GM18519 (cell line): ENCODE measurements around the gene NFYC.

ENCODE experiments used
- ATAC-seq: cut with Tn5 transposase; IDR thresholded peaks from one replicate; pipeline ENCODE4 v1.9.1; 2021; ENCODE audit warnings: mild to moderate bottlenecking, moderate library complexity; ENCODE audit not compliant: unreplicated experiment, low FRiP score

NFYC gene

DNA sequence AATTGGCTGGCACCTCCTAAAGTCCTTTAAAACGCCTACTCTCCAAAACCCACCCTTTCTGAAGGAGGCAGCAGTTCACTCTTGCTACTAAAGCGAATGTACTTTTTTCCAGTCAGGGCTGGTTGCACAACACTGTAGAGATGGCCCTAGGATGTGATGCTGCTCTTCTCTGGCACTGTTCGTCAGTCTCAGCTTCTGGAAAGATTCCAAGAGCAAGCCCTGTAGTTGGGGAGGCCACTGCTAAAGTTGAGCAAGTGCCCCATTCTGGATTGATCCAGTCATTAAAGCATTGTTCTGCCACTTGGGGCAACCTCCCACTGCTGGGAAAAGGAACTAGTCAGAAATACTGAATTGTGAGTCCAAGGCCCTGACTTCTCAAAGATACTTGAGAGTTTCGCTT, 63.6 kb downstream of the NFYC start:
- ATAC-seq: no peak

DNA sequence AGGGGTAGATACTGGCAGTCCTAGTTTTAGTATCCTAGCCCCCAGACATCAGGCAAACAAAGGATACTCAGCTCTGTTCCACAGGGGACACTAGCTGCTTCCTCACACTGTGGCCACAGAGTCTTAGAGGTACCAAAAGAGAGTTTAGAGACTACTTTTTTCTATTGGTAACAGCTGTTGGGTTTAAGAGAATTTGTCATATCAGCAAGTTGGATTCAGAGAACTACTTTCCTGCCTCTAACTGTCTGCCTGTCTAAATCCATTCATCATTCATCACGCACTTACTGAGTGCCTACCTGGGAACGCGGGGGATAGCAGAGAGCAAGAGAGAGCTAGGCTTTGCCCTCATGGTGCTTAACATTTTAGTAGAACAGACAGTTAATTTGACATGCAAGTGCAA, 65.0 kb downstream of the NFYC start:
- ATAC-seq: no peak

DNA sequence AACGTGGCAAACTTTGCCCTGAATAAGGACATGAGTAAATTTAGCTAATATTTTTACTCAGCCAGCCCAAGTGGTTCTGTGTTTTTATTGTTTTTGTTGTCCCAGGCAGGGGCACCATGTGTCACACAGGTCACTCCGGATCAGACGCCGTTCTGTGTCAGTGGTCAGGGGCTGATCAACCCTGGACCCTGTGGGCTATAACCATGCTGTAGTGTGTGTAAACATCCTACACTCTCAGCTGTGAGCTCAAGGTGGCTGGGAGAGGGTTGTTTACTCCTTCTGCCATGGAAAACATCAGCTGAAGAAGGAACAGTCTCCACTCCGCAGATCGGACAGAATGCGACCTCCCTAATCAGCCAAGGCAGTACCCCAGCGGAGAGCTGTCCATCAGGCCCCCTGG, 65.6 kb downstream of the NFYC start:
- ATAC-seq: no peak

DNA sequence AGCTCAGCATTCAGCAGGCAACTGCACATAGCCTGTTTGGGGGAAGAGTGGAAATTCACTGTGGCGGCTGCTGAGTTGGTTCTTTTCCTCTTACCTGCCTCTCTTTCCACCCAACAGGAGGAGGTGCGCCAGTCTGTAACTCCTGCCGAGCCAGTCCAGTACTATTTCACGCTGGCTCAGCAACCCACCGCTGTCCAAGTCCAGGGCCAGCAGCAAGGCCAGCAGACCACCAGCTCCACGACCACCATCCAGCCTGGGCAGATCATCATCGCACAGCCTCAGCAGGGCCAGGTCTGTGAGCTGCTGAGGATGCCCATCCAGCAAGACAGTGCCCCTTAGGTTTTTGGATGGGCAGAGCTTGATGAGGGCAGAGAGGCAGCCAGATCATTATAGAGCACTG, 66.5 kb downstream of the NFYC start:
- no peak for ATAC-seq

DNA sequence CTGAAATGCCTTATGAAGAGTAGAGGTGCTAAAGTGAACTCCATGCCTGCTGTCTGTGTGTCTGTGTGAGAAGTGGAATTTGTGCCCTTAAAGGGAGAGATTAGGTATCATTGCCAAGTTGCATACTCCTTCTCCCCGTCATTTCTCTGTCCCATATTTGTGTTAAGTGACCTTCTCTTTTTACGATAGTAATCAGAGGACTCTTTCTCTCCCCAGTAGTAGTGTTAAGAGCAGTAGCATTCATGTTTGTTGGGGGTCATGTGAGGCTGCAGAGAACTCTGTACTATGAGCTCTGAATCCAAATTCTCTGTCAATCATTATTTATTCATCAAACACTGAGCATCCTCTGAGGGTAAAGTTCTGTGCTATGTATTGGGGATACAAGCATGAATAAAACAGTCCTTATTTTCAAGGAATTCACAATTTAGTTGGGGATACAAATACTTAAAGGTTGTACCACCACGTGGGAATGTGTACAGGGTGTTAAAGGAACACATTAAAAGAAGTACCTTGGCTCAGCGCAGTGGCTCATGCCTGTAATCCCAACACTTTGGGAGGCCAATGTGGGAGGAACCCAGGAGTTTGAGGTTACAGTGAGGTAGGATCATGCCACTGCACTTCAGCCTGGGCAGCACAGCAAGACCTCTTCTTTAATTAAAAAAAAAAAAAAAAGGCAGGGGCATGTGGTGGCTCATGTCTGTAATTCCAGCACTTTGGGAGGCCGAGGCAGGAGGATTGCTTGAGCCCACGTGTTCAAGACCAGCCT, 67.3 kb downstream of the NFYC start:
- no peak for ATAC-seq

DNA sequence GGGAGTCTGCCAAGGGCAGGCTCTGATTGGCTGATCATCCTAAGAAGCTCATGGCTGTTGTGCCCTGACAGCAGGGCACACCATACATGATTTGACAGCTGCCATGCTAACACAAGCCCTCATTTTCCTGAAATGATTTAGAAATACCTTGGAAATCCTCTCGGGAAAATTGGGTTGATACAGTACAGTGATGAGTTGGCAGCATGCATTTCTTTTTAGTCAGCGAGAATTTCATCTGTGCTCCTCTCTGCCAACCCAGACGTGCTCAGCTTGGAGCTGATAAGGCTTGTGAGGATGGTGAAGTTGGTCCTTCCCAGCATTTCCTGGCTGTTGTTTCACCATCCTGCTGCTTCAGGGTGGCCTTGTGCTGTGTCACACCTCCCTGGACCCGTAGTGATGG, 69.5 kb downstream of the NFYC start:
- no peak for ATAC-seq

DNA sequence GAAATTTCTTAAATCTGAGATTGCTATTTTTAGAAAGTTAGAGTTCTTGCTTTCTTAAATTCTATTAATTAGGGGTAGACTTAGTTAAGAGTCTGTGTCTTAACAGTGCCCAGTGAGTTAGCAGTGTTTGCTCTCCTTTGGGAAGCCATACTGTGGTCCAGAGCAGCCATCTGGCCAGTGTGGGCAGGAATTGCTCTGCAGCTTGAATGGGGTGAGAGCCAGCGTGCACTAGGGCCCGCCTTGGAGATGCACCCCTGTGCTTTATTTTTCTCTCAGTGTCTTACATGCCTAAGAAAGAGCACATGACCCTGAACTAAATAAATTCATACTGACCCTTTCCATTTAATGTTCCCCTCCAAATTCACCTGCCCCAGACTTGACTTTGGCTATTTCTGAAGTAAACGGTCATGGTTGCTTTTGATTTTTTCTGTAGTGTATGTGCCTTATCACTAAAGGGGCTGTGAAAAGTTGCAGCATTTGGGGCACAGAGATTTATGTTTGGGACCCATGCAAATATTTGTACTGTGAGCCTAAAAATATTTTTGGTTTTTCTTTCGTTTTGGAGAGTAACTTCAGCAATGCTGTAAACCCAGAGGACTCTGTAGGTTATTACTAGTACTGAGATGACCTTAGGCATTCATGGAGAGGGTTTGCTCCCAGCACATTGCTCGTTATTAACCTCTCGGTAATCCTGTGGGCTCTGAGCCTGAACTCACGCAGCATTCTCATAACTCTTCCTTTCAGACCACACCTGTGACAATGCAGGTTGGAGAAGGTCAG, 70.8 kb downstream of the NFYC start:
- no peak for ATAC-seq

DNA sequence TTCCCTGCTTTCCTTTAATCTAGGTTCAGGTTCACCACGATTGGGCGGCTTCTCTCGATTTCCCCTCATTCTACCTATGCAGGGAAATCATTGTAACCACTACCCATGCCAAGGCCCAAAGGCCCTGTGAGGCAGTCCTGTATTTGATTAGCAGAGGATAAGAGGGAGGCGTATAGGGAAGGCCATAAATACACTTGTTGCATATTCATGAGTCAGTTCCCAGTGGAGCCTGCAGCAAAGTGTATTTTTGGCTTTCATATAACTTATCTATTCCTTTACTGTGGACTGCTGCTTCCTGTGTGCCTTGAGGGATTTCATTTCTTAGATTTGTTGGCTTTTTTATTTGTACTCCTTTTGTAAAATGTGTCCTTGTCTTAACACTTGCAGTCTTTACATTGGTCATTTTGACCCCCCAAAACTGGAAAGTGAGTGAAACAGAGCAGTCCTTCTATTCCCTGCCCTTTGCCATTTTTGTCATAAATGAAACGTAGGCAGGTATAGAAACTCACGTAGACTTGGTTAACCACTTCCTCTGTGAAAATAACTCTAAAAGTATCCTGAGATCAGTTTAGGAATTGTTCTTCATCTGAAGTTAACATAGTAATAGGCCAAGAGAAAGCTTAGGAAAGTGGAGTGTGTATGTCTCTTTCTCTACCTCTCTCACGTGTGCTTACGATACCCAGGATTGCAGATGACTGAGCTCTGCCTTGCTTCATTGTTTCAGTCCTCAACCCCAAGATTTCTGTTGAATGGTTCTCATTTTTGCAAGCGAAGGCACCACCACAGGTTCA, 72.4 kb downstream of the NFYC start:
- no peak for ATAC-seq

DNA sequence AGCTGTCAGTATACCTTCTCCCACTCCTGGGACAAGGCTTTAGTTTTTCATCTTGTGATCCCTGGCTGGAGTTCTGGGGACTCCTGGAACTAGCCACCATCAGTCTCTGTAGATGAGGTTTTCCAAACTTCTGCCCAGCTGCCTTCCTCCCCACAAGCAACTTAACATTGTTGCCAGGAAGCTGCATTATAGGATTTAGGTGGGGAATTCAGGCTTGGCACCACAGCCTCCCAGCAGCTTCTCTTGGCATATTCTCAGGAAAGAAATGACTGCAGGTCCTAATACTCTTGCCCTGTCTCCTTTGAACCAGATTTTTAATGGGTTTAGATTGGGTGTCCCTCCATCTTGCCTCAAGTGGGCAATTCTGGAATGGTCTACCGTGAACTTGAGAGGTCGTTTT, 73.5 kb downstream of the NFYC start:
- no peak for ATAC-seq

DNA sequence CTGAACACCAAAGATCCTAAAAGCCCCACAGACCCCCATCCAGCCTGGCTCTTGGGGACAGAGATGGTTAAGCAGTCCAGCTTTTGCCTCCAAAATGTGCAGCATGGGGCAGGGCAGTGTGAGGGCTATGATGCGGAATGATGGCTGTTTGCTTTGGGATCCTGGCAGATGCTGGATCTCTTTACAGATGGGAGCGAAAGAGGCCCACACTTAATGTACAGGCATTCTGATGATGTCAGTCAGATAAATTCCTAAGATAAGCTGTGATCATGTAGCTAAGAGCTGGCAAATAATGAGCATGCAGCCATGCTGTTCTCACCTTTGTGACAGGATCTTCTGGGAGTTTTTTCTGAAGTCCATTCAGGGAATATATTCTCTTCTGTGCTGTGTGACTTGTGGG, 74.5 kb downstream of the NFYC start:
- no peak for ATAC-seq

DNA sequence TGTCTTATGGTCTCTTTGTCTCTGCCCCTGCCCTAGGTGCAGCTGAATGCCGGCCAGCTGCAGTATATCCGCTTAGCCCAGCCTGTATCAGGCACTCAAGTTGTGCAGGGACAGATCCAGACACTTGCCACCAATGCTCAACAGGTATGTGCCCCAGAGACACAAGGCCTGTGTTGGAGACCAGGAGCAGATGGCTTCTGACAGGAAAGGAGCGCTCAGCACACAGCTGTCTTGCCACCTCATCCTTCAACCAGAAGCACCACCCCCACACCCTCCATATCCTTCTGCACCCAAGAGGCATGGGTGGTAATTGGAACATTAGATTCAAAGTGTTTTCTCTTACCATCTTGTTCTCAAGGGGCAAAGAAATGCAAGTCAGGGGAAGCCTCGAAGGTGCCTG, 75.1 kb downstream of the NFYC start:
- no peak for ATAC-seq

DNA sequence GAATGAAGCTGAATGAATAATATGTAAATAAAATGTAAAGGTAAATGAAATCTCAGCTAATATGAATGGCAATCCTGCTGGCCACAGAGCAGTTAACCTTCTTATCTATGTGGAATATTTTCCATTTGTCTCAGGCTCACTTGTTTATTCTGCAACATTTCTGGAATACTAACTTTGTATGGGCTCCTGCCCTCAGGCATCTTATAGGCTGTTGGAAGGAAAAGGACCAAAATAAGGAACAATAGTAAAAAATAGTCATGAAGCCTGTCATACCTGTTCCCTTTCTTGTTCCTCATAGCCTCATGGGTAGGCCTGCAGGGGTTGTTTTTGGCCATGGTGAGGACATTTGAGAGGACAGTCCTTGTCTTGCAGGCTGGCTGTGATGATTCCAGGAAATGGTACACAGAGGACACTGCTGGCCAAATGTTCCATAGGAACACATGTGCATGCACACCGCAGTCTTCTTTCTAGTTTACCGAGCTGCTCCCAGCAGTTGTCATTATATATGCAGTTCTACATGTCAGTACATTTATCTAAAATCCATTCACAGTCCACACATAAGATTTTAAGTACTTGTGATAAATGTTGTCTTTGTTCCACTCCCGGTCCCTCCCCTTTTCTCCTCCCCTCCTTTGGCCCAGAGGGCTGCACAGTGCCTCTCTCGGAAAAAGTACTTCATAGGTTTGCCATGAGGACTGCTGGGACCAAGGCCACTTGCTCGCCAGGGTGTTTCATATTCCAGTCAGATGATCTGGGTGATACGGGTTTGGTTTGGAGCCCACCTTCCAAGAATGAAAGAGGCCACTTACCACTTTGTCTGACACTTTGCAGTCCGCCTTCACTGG, 76.9 kb downstream of the NFYC start:
- no peak for ATAC-seq

DNA sequence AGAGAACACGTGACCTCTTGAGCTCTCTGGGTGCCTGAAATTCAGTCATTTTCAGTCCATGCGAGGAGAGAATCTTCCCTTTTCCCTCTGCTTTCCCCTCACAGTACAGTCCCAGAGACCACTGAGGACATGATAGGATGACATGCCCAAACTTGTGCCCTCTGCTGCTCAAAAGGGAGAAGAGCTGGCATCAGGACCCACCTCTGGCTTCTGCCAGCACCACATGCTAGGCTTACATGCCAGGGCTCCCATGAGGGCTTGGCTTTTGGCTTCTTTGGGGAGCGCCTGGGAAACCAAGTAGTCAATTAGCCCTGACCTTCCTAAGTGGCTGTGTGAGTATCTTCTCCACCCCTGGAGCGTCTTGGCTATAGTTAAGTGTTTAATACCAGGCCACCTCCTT, 78.3 kb downstream of the NFYC start:
- ATAC-seq: no peak

DNA sequence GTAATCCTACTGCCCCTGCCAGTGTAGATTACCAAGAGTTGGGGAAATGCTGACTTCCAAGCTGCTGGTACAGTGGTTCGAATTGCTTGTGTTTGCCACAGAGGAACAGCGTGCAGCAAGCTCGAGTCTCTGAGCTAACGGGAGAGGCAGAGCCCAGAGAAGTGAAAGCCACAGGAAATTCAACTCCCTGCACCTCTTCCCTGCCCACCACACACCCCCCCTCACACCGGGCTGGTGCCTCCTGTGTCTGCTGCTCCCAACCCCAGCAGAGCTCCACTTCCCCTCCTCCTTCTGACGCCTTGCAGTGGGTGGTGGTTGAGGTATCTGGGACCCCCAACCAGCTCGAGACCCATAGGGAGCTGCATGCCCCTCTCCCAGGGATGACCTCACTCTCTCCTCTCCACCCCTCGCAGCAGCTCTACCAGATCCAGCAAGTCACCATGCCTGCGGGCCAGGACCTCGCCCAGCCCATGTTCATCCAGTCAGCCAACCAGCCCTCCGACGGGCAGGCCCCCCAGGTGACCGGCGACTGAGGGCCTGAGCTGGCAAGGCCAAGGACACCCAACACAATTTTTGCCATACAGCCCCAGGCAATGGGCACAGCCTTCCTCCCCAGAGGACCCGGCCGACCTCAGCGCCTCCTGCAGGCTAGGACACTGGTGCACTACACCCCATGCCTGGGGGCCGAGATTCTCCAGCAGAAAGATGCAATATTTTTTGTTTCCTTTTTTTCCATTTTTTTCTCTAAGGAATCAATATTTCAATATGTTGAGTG, 79.0 kb downstream of the NFYC start:
- ATAC-seq: no peak

DNA sequence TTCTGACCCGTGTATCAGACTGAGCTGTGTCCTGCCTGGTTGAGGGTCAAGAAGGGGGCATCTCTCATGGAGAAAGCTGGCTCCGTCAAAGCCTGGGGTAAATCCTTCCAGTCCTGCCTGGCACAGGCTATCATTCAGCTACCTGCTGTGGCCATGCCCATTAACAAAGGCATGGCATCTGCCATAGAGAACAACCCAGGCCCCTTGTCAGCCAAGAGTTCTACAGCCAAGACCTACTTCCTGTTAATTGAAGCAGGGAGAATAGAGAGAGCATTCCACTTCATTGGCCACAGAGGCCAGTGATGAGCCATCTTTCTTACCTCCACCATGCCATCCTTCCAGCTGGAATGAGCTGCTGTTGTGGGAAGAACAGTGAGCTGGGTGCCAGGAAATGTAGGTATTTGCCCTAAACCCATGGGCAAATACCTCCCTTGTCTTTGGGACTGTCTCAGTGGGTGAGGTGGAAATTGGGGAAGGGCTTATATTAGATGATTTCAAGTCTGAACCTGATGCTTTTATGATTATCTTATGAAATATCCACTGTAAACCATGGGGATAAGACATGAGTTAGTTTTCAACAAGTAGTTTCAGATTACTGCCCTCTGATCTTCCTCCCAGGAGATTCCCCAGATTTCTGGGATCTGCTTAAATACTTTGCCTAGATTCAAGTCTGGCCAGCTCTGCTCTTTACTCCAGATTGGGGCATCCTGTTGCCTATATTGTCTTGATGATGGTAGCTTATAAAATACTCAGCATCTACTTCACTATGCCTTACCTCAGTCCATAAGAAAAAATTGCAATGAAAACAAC, 80.8 kb downstream of the NFYC start:
- no peak for ATAC-seq

DNA sequence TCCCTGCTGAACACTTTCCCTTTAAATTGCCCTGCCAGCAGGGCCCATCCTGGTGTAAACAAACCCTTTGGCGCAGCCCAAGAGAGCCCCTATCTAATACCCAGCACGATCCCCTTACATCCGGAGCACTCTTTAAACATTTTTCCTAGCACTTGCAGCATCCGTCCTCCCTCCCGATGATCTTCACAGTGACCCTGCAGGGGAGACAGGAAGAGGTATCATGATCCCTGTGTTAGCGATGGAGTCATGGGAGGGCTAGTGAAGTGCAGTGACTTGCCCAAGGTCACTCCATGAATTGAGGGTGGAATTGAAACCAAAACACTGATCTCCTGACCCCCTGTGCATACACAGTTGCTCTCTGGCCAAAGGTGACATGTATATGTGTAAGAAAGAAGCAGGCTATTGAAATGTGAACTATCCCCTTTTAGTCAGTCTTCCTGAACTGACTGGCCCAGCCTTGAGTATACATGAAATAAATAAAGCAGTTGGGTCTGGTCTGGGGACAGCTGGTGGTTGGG, 82.3 kb downstream of the NFYC start:
- ATAC-seq: no peak

DNA sequence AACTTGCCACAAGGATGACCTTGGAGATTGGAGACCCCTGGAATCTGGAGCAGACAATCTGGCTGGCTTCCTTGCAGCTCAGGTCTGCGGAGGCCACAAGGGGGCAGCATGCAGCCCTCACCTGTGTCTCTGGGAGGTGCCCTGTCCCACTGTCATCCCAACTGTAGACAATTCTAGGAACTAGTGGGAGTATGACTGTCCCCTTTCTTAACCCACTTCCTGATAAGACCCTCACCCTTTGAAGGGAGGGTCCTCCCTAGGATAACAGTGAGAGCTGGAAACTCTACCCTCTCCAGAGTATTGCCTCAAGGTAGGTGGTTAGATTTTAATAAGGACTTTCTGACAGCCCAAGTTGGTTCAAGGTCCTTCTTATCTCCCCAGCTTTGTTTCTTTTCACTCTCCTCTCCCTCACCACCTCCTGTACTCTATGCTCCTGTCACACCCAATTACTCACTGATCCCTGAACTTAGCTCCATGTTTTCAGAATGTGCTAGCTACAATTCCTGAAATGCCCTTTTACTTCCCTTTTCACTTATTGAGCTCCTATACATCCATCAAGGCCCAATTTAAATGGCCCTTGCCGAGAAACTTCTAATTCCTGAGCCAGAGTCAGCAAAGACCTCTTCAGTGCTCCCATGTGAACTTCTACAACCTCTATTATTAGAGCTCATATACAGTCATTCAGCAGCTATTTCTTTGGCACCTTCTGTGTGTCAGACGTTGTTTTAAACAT, 82.9 kb downstream of the NFYC start:
- ATAC-seq: no peak
